GM13977 (cell line): ENCODE data around the gene SLC46A3.
"Not testable (repeated sequence)": the region's sequence is repeated elsewhere in the genome, so short reads cannot be mapped to it uniquely, and the experiment has no call there.

Experiments
- DNase-seq: peaks from one replicate; pipeline ENCODE4 v3.0.0; 2012; ENCODE audit warnings: low spot score
- in situ Hi-C: fragments of 300-500 bp; cut with MboI; formaldehyde crosslinking; loops from one replicate; pipeline ENCODE4 v1.12.0; 2022; ENCODE audit warnings: low sequenced_read_pairs, low pct_unique_long_range_greater_than_20kb, mixed read lengths, inconsistent platforms; ENCODE audit not compliant: unreplicated experiment
- TF ChIP-seq, protein P1 (sequence below): IDR thresholded peaks from 2 replicates; pipeline ENCODE4 v1.5.1; 2012; ENCODE audit warnings: mild to moderate bottlenecking, control low read depth; ENCODE audit not compliant: insufficient read depth; ENCODE audit errors: extremely low read depth, missing control alignments

The SLC46A3 gene

DNA sequence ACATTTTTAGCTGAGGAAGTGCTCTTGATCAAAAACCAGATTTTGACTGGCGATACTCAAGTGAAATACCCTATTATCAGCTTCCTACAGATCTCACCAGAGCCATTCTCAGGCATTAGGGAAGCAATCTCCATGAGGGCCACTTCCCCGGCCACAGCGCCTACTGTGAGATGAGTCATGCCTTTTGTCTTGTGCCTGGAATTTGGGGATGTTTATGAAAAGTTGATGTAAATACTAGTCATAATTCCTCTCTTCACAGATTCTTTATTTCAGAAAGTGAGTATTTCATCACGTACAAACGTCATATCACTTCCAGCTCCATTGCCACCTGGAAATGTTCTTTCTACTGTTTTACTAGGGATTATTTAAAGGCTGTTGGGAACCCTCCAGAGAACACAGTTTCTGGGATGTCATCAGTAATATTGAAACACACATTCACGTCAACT lies 25.3 kb upstream of the SLC46A3 start:
- in situ Hi-C loops: no loop called here
- DNase-seq: no peak
- TF ChIP-seq, protein P1, sequence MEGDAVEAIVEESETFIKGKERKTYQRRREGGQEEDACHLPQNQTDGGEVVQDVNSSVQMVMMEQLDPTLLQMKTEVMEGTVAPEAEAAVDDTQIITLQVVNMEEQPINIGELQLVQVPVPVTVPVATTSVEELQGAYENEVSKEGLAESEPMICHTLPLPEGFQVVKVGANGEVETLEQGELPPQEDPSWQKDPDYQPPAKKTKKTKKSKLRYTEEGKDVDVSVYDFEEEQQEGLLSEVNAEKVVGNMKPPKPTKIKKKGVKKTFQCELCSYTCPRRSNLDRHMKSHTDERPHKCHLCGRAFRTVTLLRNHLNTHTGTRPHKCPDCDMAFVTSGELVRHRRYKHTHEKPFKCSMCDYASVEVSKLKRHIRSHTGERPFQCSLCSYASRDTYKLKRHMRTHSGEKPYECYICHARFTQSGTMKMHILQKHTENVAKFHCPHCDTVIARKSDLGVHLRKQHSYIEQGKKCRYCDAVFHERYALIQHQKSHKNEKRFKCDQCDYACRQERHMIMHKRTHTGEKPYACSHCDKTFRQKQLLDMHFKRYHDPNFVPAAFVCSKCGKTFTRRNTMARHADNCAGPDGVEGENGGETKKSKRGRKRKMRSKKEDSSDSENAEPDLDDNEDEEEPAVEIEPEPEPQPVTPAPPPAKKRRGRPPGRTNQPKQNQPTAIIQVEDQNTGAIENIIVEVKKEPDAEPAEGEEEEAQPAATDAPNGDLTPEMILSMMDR: no peak

DNA sequence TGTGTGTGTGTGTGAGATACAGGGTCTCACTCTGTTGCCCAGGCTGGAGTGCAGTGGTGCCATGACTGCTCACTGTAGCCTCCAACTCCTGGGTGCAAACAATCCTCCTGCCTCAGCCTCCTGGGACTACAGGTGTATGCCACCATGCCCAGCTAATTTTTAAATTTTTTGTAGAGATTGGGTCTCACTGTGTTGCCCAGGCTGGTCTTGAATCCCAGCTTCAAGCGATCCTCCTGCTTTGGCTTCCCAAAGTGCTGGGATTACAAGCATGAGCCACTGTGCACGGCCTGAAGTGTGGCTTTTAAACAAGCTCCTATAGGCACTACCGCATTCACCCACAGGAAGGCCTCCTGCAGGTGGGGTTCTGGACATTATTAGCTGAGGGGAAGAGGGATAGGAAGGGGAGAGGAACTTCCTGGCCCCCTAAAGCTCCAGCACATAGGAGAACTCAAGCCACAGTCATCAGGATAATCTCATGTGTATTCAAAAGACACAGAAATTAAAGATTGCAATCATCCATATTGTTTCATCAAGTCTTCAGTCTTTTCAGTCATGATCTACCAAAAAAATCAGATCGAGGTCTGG lies 24.8 kb upstream of the SLC46A3 start:
- no peak for DNase-seq
- in situ Hi-C loops: no loop called here
- TF ChIP-seq, protein P1: no peak

DNA sequence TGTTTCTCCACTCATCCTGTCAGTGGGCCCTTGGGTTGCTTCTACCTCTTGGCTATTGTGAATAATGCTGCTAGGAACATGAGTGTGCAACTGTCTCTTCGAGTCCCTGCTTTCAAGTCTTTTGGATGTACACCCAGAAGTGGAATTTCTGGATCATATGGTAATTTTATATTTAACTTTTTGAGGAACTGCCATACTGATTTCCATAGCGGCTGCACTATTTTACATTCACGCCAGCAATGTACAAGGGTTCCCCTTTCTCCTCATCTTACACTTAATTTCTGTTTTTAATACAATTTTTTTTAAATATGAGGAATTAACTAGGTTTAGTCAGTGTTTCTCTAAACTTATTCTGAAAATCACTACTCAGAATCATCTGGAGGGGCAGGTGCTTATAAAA lies 24.2 kb upstream of the SLC46A3 start:
- no peak for DNase-seq
- TF ChIP-seq, protein P1: no peak

DNA sequence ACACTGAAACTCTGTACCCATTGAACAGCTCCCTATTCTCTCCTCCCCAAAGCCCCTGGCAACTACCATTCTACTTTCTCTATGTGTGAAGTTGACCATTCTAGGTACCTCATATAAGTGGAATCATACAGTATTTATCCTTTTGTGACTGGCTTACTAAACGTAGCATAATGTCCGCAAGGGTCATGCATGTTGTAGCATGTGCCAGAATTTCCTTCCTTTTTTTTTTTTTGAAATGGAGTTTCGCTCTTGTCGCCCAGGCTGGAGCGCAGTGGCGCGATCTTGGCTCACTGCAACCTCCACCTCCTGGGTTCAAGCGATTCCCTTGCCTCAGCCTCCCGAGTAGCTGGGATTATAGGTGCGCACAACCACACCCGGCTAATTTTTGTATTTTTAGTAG lies 23.7 kb upstream of the SLC46A3 start:
- in situ Hi-C loops, DNase-seq: not testable (repeated sequence)

More for the DNA sequence above, 24.2 kb upstream of the SLC46A3 start:
- in situ Hi-C loops: no loop called here

DNA sequence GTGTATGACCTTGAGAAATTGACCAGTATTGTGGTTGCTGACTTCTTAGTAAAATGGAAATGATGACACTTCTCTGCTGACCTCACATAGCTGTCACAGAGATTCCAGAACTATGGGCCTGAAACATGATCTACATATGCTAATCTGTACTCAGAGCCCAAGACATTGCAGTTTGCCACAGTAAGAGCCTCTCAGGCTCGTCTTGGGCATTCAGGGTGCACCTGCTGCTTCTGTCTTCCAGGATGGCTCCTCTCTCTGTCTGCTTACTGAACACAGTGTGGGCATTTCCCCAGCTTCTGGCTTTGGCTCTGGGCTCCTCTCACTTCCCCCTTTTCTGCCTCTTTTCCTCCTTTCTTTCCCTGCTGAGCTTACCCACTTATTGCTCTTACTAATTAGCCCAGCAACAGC lies 22.3 kb upstream of the SLC46A3 start:
- DNase-seq: no peak
- in situ Hi-C loops: no loop called here
- TF ChIP-seq, protein P1: no peak

DNA sequence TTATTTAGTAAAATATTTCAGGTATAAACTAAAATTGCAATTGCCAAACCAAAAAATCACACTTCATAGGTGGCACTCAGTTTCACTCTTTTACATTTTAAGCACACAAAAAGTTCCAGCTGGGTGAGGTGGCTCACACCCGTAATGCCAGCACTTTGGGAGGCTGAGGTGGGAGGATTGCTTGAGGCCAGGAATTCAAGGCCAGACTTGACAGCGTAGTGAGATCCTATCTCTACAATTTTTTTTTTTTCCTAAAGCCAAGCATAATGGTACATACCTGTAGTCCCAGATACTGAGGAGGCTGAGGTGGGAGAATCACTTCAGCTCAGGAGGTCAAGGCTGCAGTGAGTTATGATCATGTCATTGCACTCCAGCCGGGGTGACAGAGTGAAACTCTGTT lies 20.6 kb upstream of the SLC46A3 start:
- in situ Hi-C loops: no loop called here
- DNase-seq: no peak
- TF ChIP-seq, protein P1: no peak

DNA sequence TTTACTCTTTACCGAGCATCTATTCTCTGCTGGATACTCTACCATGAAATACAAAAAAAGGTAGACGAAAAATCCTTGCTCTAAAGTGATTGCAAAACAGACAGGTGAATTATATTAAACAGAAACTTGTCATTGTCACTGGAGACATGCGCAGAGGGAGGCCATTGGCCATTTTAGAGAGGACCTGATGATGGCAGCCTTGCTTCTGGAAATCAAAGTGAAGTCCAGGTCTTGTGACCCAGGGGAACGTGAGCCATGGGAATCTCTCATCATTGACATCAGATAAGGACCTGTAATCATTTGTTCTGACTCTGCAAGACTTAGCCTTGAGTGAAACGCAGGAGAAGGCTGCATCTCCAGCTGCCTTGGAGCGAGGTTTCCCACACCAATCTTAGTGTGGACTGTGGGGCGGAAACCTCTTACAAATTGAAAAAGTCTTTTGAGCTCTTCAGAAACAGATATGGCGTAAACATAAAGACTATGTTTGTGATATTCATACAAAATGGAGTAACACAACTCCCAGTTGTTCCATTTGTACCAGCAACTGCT lies 16.8 kb upstream of the SLC46A3 start:
- in situ Hi-C loops: no loop called here
- TF ChIP-seq, protein P1: no peak
- no peak for DNase-seq
